Measurements from ENCODE around the gene INPPL1. TPM values are rescaled to one million over a fixed set of nuclear protein-coding genes. Genes with fewer than 3 reads are reported as not detected.

INPPL1 gene
- total RNA-seq, 1 donor from 2014 or later: 69.2 TPM

GRCh38 chr11:72242141-72242540 lies 17.6 kb downstream of the INPPL1 start:
- no peak overlapping the region for H3K4me3 ChIP-seq

DNA sequence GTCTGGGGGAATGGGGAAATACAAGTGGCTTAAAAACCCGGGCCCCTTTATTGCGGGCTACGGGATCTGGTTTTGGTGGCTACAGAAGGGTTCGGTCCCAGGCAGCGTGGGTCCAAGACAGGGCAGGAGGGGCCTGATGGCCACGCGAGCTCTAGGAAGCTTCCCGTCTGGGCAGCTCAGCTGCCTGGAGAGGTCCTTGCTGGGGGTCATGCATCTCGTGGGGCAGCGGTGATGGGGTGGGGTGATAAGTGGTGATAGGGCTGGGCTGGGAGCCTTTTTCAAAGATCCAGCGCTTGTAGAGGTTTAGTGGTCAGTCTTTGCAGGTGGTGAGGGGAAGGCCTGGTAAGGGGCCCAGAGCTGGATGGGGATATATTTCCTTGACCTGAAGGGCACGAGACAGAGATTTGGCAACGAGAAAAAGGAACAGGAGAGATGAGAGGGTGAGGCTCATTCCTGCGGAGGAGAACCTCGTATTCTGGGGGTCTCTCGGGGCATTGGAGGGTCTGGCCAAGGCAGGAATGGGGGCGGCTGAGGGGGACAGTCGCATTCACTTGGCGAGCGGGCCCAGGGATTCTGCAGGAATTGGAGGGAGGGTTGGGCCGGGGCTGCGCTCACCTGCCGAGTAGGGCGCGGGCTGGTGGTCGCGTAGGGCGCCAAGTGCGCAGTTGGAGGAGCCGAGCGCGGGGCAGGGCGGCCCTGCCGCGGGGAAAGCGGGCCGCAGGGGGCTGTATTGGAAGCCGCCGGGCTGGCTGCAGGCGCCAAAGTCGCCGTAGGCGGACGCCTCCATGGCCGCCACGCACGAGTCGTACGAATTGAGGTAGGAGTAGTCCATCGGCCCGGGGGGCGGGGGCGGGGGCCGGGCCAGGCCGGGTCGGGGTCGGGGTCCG lies 18.8 kb downstream of the INPPL1 start:
- intact Hi-C loops (cut with DNase I): no loop called here
- Histone ChIP-seq H3K27ac (no peak overlapping the region), H3K36me3 (no peaks in the 10 kb centered on the region), H3K4me1 (peaks cover 39% of the 10 kb centered on the region), H3K9me3 (no peaks in the 10 kb centered on the region), H3K4me3 (peak overlapping the region in 1 of 2 donors; percentile 22), H3K27me3 (peaks cover 24% of the 10 kb centered on the region)
- TF ChIP-seq, protein P1, sequence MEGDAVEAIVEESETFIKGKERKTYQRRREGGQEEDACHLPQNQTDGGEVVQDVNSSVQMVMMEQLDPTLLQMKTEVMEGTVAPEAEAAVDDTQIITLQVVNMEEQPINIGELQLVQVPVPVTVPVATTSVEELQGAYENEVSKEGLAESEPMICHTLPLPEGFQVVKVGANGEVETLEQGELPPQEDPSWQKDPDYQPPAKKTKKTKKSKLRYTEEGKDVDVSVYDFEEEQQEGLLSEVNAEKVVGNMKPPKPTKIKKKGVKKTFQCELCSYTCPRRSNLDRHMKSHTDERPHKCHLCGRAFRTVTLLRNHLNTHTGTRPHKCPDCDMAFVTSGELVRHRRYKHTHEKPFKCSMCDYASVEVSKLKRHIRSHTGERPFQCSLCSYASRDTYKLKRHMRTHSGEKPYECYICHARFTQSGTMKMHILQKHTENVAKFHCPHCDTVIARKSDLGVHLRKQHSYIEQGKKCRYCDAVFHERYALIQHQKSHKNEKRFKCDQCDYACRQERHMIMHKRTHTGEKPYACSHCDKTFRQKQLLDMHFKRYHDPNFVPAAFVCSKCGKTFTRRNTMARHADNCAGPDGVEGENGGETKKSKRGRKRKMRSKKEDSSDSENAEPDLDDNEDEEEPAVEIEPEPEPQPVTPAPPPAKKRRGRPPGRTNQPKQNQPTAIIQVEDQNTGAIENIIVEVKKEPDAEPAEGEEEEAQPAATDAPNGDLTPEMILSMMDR (IDR thresholded peaks at IDR 0.05): no peak
- no peak for TF ChIP-seq POLR2A (IDR thresholded peaks at IDR 0.05)
- no peak for TF ChIP-seq POLR2AphosphoS5 (IDR thresholded peaks at IDR 0.05; ENCODE audit: insufficient read depth in 1 of 2, low read depth in 1 of 2)
- DNase-seq (ENCODE audit: extremely low spot score in 2 of 2): no peak

More at GRCh38 chr11:72242141-72242540, 17.6 kb downstream of the INPPL1 start:
- intact Hi-C loops (cut with DNase I): no loop called here
- Histone ChIP-seq H3K4me1 (peaks cover 40% of the 10 kb centered on the region), H3K27me3 (peaks cover 24% of the 10 kb centered on the region), H3K9me3 (no peaks in the 10 kb centered on the region), H3K27ac (no peak overlapping the region), H3K36me3 (peaks cover 0 to 7% of the 10 kb centered on the region in 2 donors)
- no peak for DNase-seq (ENCODE audit: extremely low spot score in 2 of 2)
- TF ChIP-seq POLR2A (IDR thresholded peaks at IDR 0.05) (no peak), POLR2AphosphoS5 (IDR thresholded peaks at IDR 0.05; ENCODE audit: insufficient read depth in 1 of 2, low read depth in 1 of 2) (no peak)
- TF ChIP-seq, protein P1 (IDR thresholded peaks at IDR 0.05): no peak

GRCh38 chr11:72244060-72244360 lies 19.4 kb downstream of the INPPL1 start, which contains the start of gene PHOX2A:
PHOX2A (minus strand) TSS chr11:72244176; CDS start chr11:72244004, 172 bp downstream.
- Histone ChIP-seq H3K36me3 (no peaks in the 10 kb centered on the region), H3K4me3 (peak within 1 kb of the TSS in 1 of 2 donors; percentile 22), H3K9me3 (no peaks in the 10 kb centered on the region), H3K27ac (no peak within 1 kb of the TSS), H3K27me3 (peaks cover 24% of the 10 kb centered on the region), H3K4me1 (peaks cover 33% of the 10 kb centered on the region)
- no peak for DNase-seq (ENCODE audit: extremely low spot score in 2 of 2)
- intact Hi-C loops (cut with DNase I): no loop called here
- no peak for TF ChIP-seq POLR2A (IDR thresholded peaks at IDR 0.05)

- no peak for DNase-seq (ENCODE audit: extremely low spot score in 2 of 2)
- intact Hi-C loops (cut with DNase I): no loop called here
Observed at GRCh38 chr11:72244361-72245262, 20.0 kb downstream of the INPPL1 start.

More at GRCh38 chr11:72244361-72245262, 20.0 kb downstream of the INPPL1 start:
- Histone ChIP-seq H3K4me3 (peak overlapping the region in 1 of 2 donors; percentile 22), H3K27ac (no peak overlapping the region), H3K4me1 (peaks cover 27% of the 10 kb centered on the region), H3K9me3 (no peaks in the 10 kb centered on the region), H3K27me3 (peaks cover 24% of the 10 kb centered on the region), H3K36me3 (no peaks in the 10 kb centered on the region)
- TF ChIP-seq POLR2A (IDR thresholded peaks at IDR 0.05): no peak
- TF ChIP-seq, protein P1 (IDR thresholded peaks at IDR 0.05): no peak
- TF ChIP-seq POLR2AphosphoS5 (IDR thresholded peaks at IDR 0.05; ENCODE audit: insufficient read depth in 1 of 2, low read depth in 1 of 2): no peak

Measured in vagina (tissue), 2 donors.